ENCODE measurements around the gene YPEL5. TPM values are rescaled to one million over a fixed set of nuclear protein-coding genes. Genes with fewer than 3 reads are reported as not detected.

YPEL5 gene
- total RNA-seq, 2 experiments from 2014 or later, result 28.0 to 28.4 TPM

- H3K4me3 Mint-ChIP-seq, result no peak overlapping the region
- no peak for ATAC-seq
- TF ChIP-seq, protein P1, sequence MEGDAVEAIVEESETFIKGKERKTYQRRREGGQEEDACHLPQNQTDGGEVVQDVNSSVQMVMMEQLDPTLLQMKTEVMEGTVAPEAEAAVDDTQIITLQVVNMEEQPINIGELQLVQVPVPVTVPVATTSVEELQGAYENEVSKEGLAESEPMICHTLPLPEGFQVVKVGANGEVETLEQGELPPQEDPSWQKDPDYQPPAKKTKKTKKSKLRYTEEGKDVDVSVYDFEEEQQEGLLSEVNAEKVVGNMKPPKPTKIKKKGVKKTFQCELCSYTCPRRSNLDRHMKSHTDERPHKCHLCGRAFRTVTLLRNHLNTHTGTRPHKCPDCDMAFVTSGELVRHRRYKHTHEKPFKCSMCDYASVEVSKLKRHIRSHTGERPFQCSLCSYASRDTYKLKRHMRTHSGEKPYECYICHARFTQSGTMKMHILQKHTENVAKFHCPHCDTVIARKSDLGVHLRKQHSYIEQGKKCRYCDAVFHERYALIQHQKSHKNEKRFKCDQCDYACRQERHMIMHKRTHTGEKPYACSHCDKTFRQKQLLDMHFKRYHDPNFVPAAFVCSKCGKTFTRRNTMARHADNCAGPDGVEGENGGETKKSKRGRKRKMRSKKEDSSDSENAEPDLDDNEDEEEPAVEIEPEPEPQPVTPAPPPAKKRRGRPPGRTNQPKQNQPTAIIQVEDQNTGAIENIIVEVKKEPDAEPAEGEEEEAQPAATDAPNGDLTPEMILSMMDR (IDR thresholded peaks at IDR 0.05), result peak; percentile 36
- no peak for DNase-seq
- POLR2A ChIA-PET, result no interaction called here
- H3K4me1 Mint-ChIP-seq (ENCODE audit: low read depth), result peaks cover 11% of the 10 kb centered on the region
- H3K27me3 Mint-ChIP-seq, result no peaks in the 10 kb centered on the region
- no peaks in the 10 kb centered on the region for H3K9me3 Mint-ChIP-seq
- CTCF ChIA-PET, result interaction anchor here (1.0 to 3.0 kb wide), 11 partner anchors 9 to 43 kb away, joined by 3 to 24 read pairs (median 7); no protein-coding TSS in a partner anchor
- intact Hi-C loops (cut with micrococcal nuclease), result loop anchor here (2.0 kb wide), 1 partner anchor 25 kb away; no protein-coding TSS in a partner anchor
- H3K36me3 Mint-ChIP-seq (ENCODE audit: low read depth), result no peaks in the 10 kb centered on the region
- H3K27ac Mint-ChIP-seq, result no peak overlapping the region
Measured at GRCh38 chr2:30115981-30116285, 30.9 kb upstream of the YPEL5 start.

- ChIA-PET POLR2A (no interaction called here), CTCF (interaction anchor here (1.2 kb wide), 1 partner anchor 8 kb away, joined by 3 read pairs; no protein-coding TSS in a partner anchor)
- Mint-ChIP-seq H3K27ac (no peak overlapping the region), H3K9me3 (peaks cover 2% of the 10 kb centered on the region), H3K36me3 (ENCODE audit: low read depth) (no peaks in the 10 kb centered on the region), H3K27me3 (peaks cover 2% of the 10 kb centered on the region), H3K4me3 (no peak overlapping the region), H3K4me1 (ENCODE audit: low read depth) (peaks cover 8% of the 10 kb centered on the region)
- intact Hi-C loops (cut with micrococcal nuclease), result no loop called here
- no peak for DNase-seq
- TF ChIP-seq, protein P1 (IDR thresholded peaks at IDR 0.05), result no peak
- no peak for ATAC-seq
Measured at GRCh38 chr2:30122362-30122761, 24.4 kb upstream of the YPEL5 start.

- DNase-seq (no peak), ATAC-seq (no peak)
- no peak overlapping the region for H3K27ac Mint-ChIP-seq
- CTCF ChIA-PET, result interaction anchor here (1.1 kb wide), 1 partner anchor 584 kb away, joined by 3 read pairs; no protein-coding TSS in a partner anchor
- no peaks in the 10 kb centered on the region for H3K36me3 Mint-ChIP-seq (ENCODE audit: low read depth)
- no peak overlapping the region for H3K4me3 Mint-ChIP-seq
- peaks cover 2% of the 10 kb centered on the region for H3K9me3 Mint-ChIP-seq
- H3K4me1 Mint-ChIP-seq (ENCODE audit: low read depth), result no peaks in the 10 kb centered on the region
- peaks cover 1% of the 10 kb centered on the region for H3K27me3 Mint-ChIP-seq
- POLR2A ChIA-PET, result no interaction called here
- TF ChIP-seq, protein P1 (IDR thresholded peaks at IDR 0.05), result no peak
- intact Hi-C loops (cut with micrococcal nuclease), result no loop called here
Measured at GRCh38 chr2:30127016-30127893, 19.6 kb upstream of the YPEL5 start.

DNA sequence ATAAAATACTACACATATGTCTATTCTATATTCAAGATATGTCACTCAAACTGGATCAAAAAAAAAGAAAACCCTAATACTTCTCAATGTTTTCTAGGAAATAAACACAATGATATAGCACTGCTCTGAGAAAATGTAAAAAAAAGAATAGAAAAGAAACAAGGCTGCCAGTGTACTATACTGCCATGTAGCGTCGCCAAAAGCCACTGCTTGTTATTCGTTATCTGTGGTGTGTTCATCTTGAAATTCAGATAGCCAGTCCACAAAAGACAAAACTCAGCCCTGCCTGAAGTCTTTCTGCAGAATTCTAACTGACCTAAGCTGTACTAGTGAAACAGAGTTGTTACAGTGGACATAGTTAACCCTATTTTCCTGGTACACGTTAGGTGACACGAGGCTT is 12.2 kb upstream of the YPEL5 start:
- Mint-ChIP-seq H3K4me1 (ENCODE audit: low read depth) (peaks cover 12% of the 10 kb centered on the region), H3K27ac (no peak overlapping the region), H3K27me3 (peaks cover 2% of the 10 kb centered on the region), H3K9me3 (no peaks in the 10 kb centered on the region), H3K4me3 (no peak overlapping the region), H3K36me3 (ENCODE audit: low read depth) (no peaks in the 10 kb centered on the region)
- ATAC-seq, result no peak
- POLR2A ChIA-PET, result interaction anchor here (1.1 kb wide), 1 partner anchor 570 kb away, joined by 4 read pairs; no protein-coding TSS in a partner anchor
- no peak for DNase-seq
- CTCF ChIA-PET, result interaction anchor here (1.1 to 2.8 kb wide), 3 partner anchors 19 to 577 kb away, joined by 3 to 12 read pairs (median 9); no protein-coding TSS in a partner anchor
- intact Hi-C loops (cut with micrococcal nuclease), result no loop called here
- TF ChIP-seq, protein P1 (IDR thresholded peaks at IDR 0.05), result no peak

DNA sequence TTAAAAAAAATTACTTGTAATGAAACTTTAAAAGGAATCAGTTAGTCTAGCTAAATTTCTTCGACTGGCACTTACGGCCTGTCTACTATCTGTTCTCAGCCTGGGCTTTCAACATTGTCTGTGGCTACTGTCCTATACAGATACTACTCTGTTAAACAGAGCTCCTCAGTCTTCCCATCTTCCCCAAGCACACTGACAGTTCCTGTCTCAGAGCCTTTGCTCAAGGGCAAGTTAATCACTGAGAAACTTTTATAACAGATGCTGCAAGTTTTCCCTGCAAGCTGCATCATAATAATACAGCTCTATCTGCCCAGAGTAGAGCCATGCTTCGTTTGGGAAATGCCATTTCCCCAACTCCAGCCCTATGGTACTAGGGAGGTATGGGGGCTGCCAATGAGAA is 11.3 kb upstream of the YPEL5 start:
- DNase-seq, result no peak
- H3K9me3 Mint-ChIP-seq, result no peaks in the 10 kb centered on the region
- POLR2A ChIA-PET, result interaction anchor here (1.1 kb wide), 1 partner anchor 569 kb away, joined by 4 read pairs; no protein-coding TSS in a partner anchor
- ATAC-seq, result no peak
- peaks cover 2% of the 10 kb centered on the region for H3K27me3 Mint-ChIP-seq
- H3K4me1 Mint-ChIP-seq (ENCODE audit: low read depth), result peaks cover 14% of the 10 kb centered on the region
- TF ChIP-seq, protein P1 (IDR thresholded peaks at IDR 0.05), result no peak
- no peaks in the 10 kb centered on the region for H3K36me3 Mint-ChIP-seq (ENCODE audit: low read depth)
- intact Hi-C loops (cut with micrococcal nuclease), result no loop called here
- no peak overlapping the region for H3K27ac Mint-ChIP-seq
- H3K4me3 Mint-ChIP-seq, result no peak overlapping the region
- CTCF ChIA-PET, result interaction anchor here (0.9 to 2.8 kb wide), 5 partner anchors 17 to 576 kb away, joined by 3 to 12 read pairs (median 9); no protein-coding TSS in a partner anchor

Data from activated CD8-positive, alpha-beta T cell treated with anti-CD3 and anti-CD28 coated beads for 36 hours (primary cell).